Heart right ventricle (tissue), 16 donors: ENCODE data around the gene TMEM203. TPM values are rescaled to one million over a fixed set of nuclear protein-coding genes. Genes with fewer than 3 reads are reported as not detected.

Source experiments
- ATAC-seq, 8 donors: fragments of 200-7000 bp; cut with Tn5 transposase; one replicate each; pipeline ENCODE4 v1.9.1; 2020; ENCODE audit warnings: mild to moderate bottlenecking in 8 of 8, moderate library complexity in 8 of 8, moderate number of reproducible peaks in 1 of 8
- DNase-seq, 2 donors: peaks; one replicate each; pipeline ENCODE4 v3.0.0-alpha.2; 2020
- H3K27ac ChIP-seq, 10 donors: fragments of 200-600 bp; sonication (generic) in 2 of 10; one replicate each; pipeline versions ENCODE4 v1.5.0 to v1.8.0; 2020 to 2022; ENCODE audit warnings: mild to moderate bottlenecking in 3 of 10
- H3K27me3 ChIP-seq, 7 donors: fragments of 200-600 bp; one replicate each; pipeline ENCODE4 v1.8.0; 2021 to 2022; ENCODE audit warnings: mild to moderate bottlenecking in 2 of 7
- H3K36me3 ChIP-seq, 9 donors: fragments of 200-600 bp; sonication (generic) in 1 of 9; one replicate each; pipeline versions ENCODE4 v1.5.0 to v1.8.0; 2020 to 2022; ENCODE audit warnings: mild to moderate bottlenecking in 2 of 9
- H3K4me1 ChIP-seq, 9 donors: fragments of 200-600 bp; sonication (generic) in 1 of 9; one replicate each; pipeline versions ENCODE4 v1.5.0 to v1.8.0; 2020 to 2022; ENCODE audit warnings: mild to moderate bottlenecking in 4 of 9
- H3K4me3 ChIP-seq, 10 donors: fragments of 200-600 bp; sonication (generic) in 2 of 10; one replicate each; pipeline versions ENCODE4 v1.5.0 to v1.8.0; 2020 to 2022; ENCODE audit warnings: mild to moderate bottlenecking in 7 of 10, moderate library complexity in 2 of 10
- H3K9me3 ChIP-seq, 11 donors: fragments of 200-600 bp in 10 of 11; sonication (generic) in 2 of 11; one replicate each; pipeline versions ENCODE4 v1.5.0 to v1.8.0; 2013 to 2022; ENCODE audit warnings: mild to moderate bottlenecking in 2 of 11, control low read depth in 1 of 11, moderate library complexity in 1 of 11
- CTCF ChIP-seq, 9 donors: fragments of 200-600 bp; sonication (generic) in 2 of 9; IDR thresholded peaks; one replicate each; pipeline versions ENCODE4 v1.5.0 to v1.8.0; 2021 to 2022; ENCODE audit warnings: antibody characterized with exemption in 9 of 9, mild to moderate bottlenecking in 5 of 9, moderate library complexity in 1 of 9
- WGBS, 2 donors: extraction: QIAGEN DNeasy Blood & Tissue Kit; methylation state at CpG; one replicate each; pipeline ENCODE4 v1.1.7; 2013; ENCODE audit warnings: inconsistent platforms in 1 of 2; 5-methylcytosine and 5-hydroxymethylcytosine counted together
- intact Hi-C, 10 donors: fragments of 100-400 bp; cut with DNase I; formaldehyde crosslinking; loops; one replicate each; pipeline versions ENCODE4 v1.11.1 to v1.14.2; 2022
- polyA plus RNA-seq, 2 donors: library from polyadenylated mRNA; stranded (reverse); fragments of 200-250 nt; gene quantifications; one replicate each; pipeline ENCODE4 v1.2.3, GENCODE V29; 2013
- total RNA-seq, 10 donors: library from RNA; stranded (reverse); fragmentation: NEBNext Ultra II Directional in 3 of 10; extraction: Animal tissue kit (Norgen Biotek cat#: 25700) in 3 of 10; gene quantifications; one replicate each; pipeline versions ENCODE4 v1.2.1 to v1.2.4, GENCODE V29; 2021 to 2023
- donor health status: Arrhythmogenic right ventricular cardiomyopathy.
- donor health status: ischemic (EF 13 %, LVEDD 7.1; RV severe dilation, severe dysfunction).
- donor health status: healthy with polysubstance abuse.
- donor health status: DM: no; HTN: yes; CAD: no.
- donor health status: DM: no; HTN: no; CAD: no.
- donor health status: ischemic (EF 25% LVEDD 6.9; RV normal size, moderate dysfunction).
- donor health status: ischemic (EF 25% LVEDD 5.7; RV mildly dilated, moderate dysfunction).
- donor health status: healthy.
- donor health status: DM: yes; HTN: yes; CAD: no.
- donor health status: Ischemic cardiomyopathy.
- donor health status: ischemic (EF 35%, LVEDD 5.7; RV mildly dilated, moderate dysfunction).
- donor health status: nonischemic (EF 11% LVEDD 7.7; RV severe dilation, severe dysfunction).
- donor health status: DM: yes; HTN: yes; CAD: no.
- donor health status: PGD.
- donor health status: ischemic (EF 29% LVEDD 5.4; RV normal size, mild dysfunction).
- donor health status: nonischemic (EF 23%, LVEDD 6.1; RV moderate dilation, normal function).

TMEM203 gene
- total and polyA plus RNA-seq, 12 donors = 36.4 to 51.2 (median 41.7) TPM

DNA sequence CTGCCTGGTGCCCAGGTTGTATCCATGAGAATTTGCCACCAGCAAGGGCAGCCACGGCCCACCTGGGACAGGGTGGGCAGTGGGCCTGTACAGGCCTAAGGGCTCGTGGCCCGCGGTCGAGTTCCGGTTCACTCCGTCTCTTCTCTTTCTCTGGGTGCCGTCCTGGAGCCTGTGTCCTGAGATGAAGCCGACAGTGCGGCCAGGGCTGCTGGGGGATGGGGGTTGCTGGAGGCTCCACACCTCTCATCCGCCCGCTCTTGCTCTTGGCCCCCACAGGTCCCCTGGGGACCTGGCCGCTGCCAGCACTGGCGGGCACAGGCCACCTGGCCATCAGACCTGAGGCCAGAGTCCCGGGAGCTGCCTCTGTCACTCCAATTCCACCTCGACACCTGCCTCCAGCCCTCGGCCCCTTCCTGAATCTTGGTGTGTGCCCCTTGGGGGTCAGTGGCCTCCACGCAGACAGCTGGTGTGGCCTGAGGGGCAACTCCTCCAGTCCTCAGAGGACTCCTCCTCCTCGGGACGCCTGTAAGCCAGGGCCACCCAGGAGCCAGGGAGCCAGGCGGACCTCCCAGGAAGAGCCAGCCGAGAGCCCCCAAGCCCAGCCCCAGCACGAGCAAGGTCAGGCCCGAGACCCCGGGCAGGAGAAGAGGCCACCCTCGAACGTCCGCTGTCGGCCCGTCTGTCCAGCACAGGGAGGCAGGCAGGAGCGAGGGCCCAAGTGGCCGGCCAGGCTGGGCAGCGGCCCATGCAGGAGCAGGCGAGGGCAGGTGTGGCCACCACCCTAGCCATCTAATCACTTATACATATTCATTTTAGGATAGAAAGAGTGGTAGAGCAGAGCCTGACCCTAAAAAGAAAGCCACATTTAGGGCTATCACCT is 40.8 kb downstream of the TMEM203 start:
- DNase-seq = no peak
- no peak overlapping the region for H3K4me3 ChIP-seq
- H3K9me3 ChIP-seq = no peaks in the 10 kb centered on the region
- intact Hi-C loops = no loop called here
- H3K27ac ChIP-seq = no peak overlapping the region
- peaks cover 13 to 40% (median 37%) of the 10 kb centered on the region in 9 donors for H3K4me1 ChIP-seq
- no peak for TF ChIP-seq CTCF (IDR thresholded peaks at IDR 0.05)
- no peaks in the 10 kb centered on the region for H3K36me3 ChIP-seq
- H3K27me3 ChIP-seq = peaks cover 78 to 100% (median 98%) of the 10 kb centered on the region in 7 donors
- no peak for ATAC-seq
- 67 to 69% methylated on average over 34 of the region's 34 CpGs for WGBS, 2 donors

DNA sequence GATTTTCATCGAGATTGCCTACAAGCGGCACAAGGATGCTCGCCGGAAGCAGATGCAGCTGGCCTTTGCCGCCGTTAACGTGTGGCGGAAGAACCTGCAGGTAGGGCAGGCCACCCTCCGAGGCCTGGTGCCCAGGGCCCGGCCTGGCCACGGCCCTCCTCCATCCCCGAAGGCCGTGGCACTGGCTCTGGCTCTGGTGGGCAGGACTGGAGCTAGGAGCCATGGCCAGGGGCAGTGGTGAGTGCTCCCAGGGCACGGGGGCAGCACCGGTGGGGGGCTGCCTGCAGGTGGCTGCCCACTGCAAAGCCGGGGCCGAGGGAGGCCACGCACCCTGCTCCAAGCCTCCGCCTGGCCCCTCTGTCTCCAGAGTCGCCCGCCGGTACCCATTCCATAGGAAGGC is 41.6 kb downstream of the TMEM203 start:
- Histone ChIP-seq H3K27ac (no peak overlapping the region), H3K27me3 (peaks cover 73 to 100% (median 99%) of the 10 kb centered on the region in 7 donors), H3K4me3 (no peak overlapping the region), H3K9me3 (no peaks in the 10 kb centered on the region), H3K36me3 (no peaks in the 10 kb centered on the region), H3K4me1 (peaks cover 13 to 36% (median 30%) of the 10 kb centered on the region in 9 donors)
- intact Hi-C loops = no loop called here
- ATAC-seq (no peak), DNase-seq (no peak)
- no peak for TF ChIP-seq CTCF (IDR thresholded peaks at IDR 0.05)
- 78 to 79% methylated on average over 17 to 22 of the region's 22 CpGs for WGBS, 2 donors

- H3K9me3 ChIP-seq = no peaks in the 10 kb centered on the region
- peaks cover 76 to 100% (median 100%) of the 10 kb centered on the region in 7 donors for H3K27me3 ChIP-seq
- no peak overlapping the region for H3K27ac ChIP-seq
- H3K4me3 ChIP-seq = peak overlapping the region; percentile 5 to 41 (median 30)
- WGBS, 2 donors = 26 to 28% methylated on average over 25 to 26 of the region's 26 CpGs
- no peaks in the 10 kb centered on the region for H3K36me3 ChIP-seq
- intact Hi-C loops = no loop called here
- TF ChIP-seq CTCF (IDR thresholded peaks at IDR 0.05) = no peak
- DNase-seq = no peak
- H3K4me1 ChIP-seq = peaks cover 10 to 33% (median 26%) of the 10 kb centered on the region in 9 donors
- peak in 1 of 8 donors; percentile 11 for ATAC-seq
Observed at GRCh38 chr9:137163365-137163715, 42.1 kb downstream of the TMEM203 start.

DNA sequence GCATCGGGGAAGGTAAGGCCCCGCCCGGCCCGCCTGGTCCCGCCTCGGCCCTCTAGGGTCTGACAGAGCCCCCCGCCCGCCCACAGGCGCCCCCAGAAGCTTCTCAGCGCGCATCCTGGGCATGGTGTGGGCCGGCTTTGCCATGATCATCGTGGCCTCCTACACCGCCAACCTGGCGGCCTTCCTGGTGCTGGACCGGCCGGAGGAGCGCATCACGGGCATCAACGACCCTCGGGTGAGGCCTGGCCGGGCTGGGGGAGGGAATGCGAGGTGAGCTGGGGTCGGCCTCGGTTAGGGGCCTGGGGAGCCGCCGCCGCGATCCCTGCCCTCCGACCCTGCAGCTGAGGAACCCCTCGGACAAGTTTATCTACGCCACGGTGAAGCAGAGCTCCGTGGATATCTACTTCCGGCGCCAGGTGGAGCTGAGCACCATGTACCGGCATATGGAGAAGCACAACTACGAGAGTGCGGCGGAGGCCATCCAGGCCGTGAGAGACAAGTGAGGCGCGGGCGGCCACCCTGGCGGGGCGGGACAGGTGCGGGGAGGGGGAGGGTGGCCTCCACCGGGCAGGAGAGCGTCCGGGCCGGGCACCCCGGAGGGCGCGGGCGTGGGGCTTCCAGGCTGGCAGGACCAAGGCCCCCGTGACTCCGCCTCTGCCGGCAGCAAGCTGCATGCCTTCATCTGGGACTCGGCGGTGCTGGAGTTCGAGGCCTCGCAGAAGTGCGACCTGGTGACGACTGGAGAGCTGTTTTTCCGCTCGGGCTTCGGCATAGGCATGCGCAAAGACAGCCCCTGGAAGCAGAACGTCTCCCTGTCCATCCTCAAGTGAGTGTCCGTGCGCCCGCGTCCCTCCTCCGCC is 42.7 kb downstream of the TMEM203 start:
- intact Hi-C loops = no loop called here
- no peak for DNase-seq
- ATAC-seq = peak in 5 of 8 donors; percentile 21 to 46 (median 41)

More for the DNA sequence above, 42.7 kb downstream of the TMEM203 start:
- H3K27me3 ChIP-seq = peaks cover 72 to 100% (median 100%) of the 10 kb centered on the region in 7 donors
- 4 to 6% methylated on average over 74 of the region's 74 CpGs for WGBS, 2 donors
- H3K9me3 ChIP-seq = no peaks in the 10 kb centered on the region
- peak in 3 of 9 donors; percentile 21 to 25 (median 22) for TF ChIP-seq CTCF (IDR thresholded peaks at IDR 0.05)
- no peak overlapping the region for H3K27ac ChIP-seq
- H3K36me3 ChIP-seq = no peaks in the 10 kb centered on the region
- peak overlapping the region; percentile 5 to 41 (median 30) for H3K4me3 ChIP-seq
- peaks cover 4 to 27% (median 20%) of the 10 kb centered on the region in 9 donors for H3K4me1 ChIP-seq
